OCI-LY7 (cell line): ENCODE measurements around the gene NRIP1. TPM values are rescaled to one million over a fixed set of nuclear protein-coding genes. Genes with fewer than 3 reads are reported as not detected.

ENCODE experiments used
- BruUV-seq: library from RNA; stranded (reverse); fragments of 400-500 nt; replicated peaks from 2 replicates; lab custom pipeline; 2021; lab: Mats Ljungman, UMichigan
- CTCF ChIA-PET: fragments of 300-600 bp; sonication (Branson Sonifier 250); formaldehyde crosslinking; loops from one replicate; lab custom pipeline; 2022; ENCODE audit warnings: antibody characterized with exemption; ENCODE audit not compliant: unreplicated experiment; lab: Charles Lee
- POLR2A ChIA-PET: fragments of 300-600 bp; sonication (Branson Sonifier 250); formaldehyde crosslinking; loops from one replicate; lab custom pipeline; 2022; ENCODE audit warnings: antibody characterized with exemption; lab: Charles Lee
- DNase-seq: peaks from one replicate; pipeline ENCODE4 v3.0.0-alpha.2; 2015; ENCODE audit warnings: low spot score
- H2AFZ ChIP-seq: fragments of 200-600 bp; sonication (generic), shearing (Covaris generic); 2 replicates; pipeline ENCODE4 v1.6.1; 2014; ENCODE audit warnings: mild to moderate bottlenecking, antibody characterized with exemption, low read length, moderate library complexity
- H3K27ac ChIP-seq: fragments of 200-600 bp; sonication (generic); 2 replicates; pipeline ENCODE4 v1.5.1; 2014; ENCODE audit warnings: mixed run types, low read depth, mild to moderate bottlenecking, moderate library complexity, low read length, inconsistent platforms; ENCODE audit not compliant: poor library complexity, severe bottlenecking
- H3K36me3 ChIP-seq: fragments of 200-600 bp; sonication (generic); 2 replicates; pipeline ENCODE4 v1.6.1; 2014; ENCODE audit warnings: mild to moderate bottlenecking, antibody characterized with exemption, low read length, moderate library complexity, mixed read lengths; ENCODE audit not compliant: insufficient read depth
- H3K4me1 ChIP-seq: fragments of 200-600 bp; sonication (generic); 2 replicates; pipeline ENCODE4 v1.5.1; 2014; ENCODE audit warnings: mild to moderate bottlenecking, low read length; ENCODE audit not compliant: insufficient read depth, poor library complexity, severe bottlenecking
- H3K4me2 ChIP-seq: fragments of 200-600 bp; sonication (generic); 2 replicates; pipeline ENCODE4 v1.6.1; 2014; ENCODE audit warnings: mild to moderate bottlenecking, low read length
- H3K4me3 ChIP-seq: fragments of 200-600 bp; sonication (generic); 2 replicates; pipeline ENCODE4 v1.5.1; 2014; ENCODE audit warnings: mild to moderate bottlenecking, low read depth, low read length; ENCODE audit not compliant: poor library complexity, severe bottlenecking
- H3K79me2 ChIP-seq: fragments of 200-600 bp; sonication (generic); 2 replicates; pipeline ENCODE4 v1.6.1; 2016; ENCODE audit warnings: low read depth, mild to moderate bottlenecking, low read length, moderate library complexity, mixed read lengths; ENCODE audit not compliant: insufficient read depth
- H3K9me2 ChIP-seq: fragments of 200-600 bp; sonication (generic); 2 replicates; pipeline ENCODE4 v1.6.1; 2016; ENCODE audit warnings: mild to moderate bottlenecking, low read length, mixed read lengths; ENCODE audit not compliant: insufficient read depth
- H3K9me3 ChIP-seq: fragments of 200-600 bp; sonication (generic); 2 replicates; pipeline ENCODE4 v1.6.1; 2014; ENCODE audit warnings: mild to moderate bottlenecking, mixed run types, low read length, mixed read lengths
- H4K20me1 ChIP-seq: fragments of 200-600 bp; sonication (generic); 2 replicates; pipeline ENCODE4 v1.6.1; 2014; ENCODE audit warnings: mild to moderate bottlenecking, antibody characterized with exemption, low read length, moderate library complexity, mixed read lengths; ENCODE audit not compliant: insufficient read depth
- EZH2phosphoT487 ChIP-seq: fragments of 200-600 bp; sonication (generic); IDR thresholded peaks from 2 replicates; pipeline ENCODE4 v1.6.1; 2018; ENCODE audit warnings: low read depth, borderline replicate concordance, mild to moderate bottlenecking, mixed run types, antibody characterized with exemption, low read length, moderate library complexity, mixed read lengths
- intact Hi-C: fragments of 100-400 bp; cut with micrococcal nuclease; formaldehyde crosslinking; loops from one replicate; pipeline ENCODE4 v1.10.0; 2022; ENCODE audit not compliant: unreplicated experiment
- total RNA-seq, 2 experiments: library from RNA; depleted of rRNA in 1 of 2; stranded (reverse); fragments of >200 nt in 1 of 2; shearing (Covaris generic) in 1 of 2; gene quantifications; 2 replicates each; pipeline ENCODE4 v1.2.3, GENCODE V29; 2014 to 2022
- TF ChIP-seq, protein P1 (sequence below): fragments of 200-600 bp; sonication (generic); conservative IDR thresholded peaks from 2 replicates; pipeline ENCODE4 v1.5.1; 2014; ENCODE audit warnings: mild to moderate bottlenecking, antibody characterized with exemption, low read length, moderate library complexity, mixed read lengths

NRIP1 gene
- total RNA-seq, 2 experiments from 2014 or later, result not detected

GRCh38 chr21:15022608-15023261 is 42.1 kb downstream of the NRIP1 start:
- Histone ChIP-seq H3K9me3 (no peaks in the 10 kb centered on the region), H2AFZ (no peak overlapping the region), H4K20me1 (no peaks in the 10 kb centered on the region), H3K4me1 (no peaks in the 10 kb centered on the region), H3K4me3 (no peak overlapping the region), H3K27ac (no peak overlapping the region), H3K79me2 (no peaks in the 10 kb centered on the region), H3K9me2 (no peaks in the 10 kb centered on the region), H3K36me3 (no peaks in the 10 kb centered on the region), H3K4me2 (no peak overlapping the region)
- CTCF ChIA-PET, result no interaction called here
- intact Hi-C loops, result no loop called here
- POLR2A ChIA-PET, result no interaction called here
- TF ChIP-seq EZH2phosphoT487, result no peak
- TF ChIP-seq, protein P1, sequence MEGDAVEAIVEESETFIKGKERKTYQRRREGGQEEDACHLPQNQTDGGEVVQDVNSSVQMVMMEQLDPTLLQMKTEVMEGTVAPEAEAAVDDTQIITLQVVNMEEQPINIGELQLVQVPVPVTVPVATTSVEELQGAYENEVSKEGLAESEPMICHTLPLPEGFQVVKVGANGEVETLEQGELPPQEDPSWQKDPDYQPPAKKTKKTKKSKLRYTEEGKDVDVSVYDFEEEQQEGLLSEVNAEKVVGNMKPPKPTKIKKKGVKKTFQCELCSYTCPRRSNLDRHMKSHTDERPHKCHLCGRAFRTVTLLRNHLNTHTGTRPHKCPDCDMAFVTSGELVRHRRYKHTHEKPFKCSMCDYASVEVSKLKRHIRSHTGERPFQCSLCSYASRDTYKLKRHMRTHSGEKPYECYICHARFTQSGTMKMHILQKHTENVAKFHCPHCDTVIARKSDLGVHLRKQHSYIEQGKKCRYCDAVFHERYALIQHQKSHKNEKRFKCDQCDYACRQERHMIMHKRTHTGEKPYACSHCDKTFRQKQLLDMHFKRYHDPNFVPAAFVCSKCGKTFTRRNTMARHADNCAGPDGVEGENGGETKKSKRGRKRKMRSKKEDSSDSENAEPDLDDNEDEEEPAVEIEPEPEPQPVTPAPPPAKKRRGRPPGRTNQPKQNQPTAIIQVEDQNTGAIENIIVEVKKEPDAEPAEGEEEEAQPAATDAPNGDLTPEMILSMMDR, result no peak
- BruUV-seq, result no TSS peak
- DNase-seq, result no peak

DNA sequence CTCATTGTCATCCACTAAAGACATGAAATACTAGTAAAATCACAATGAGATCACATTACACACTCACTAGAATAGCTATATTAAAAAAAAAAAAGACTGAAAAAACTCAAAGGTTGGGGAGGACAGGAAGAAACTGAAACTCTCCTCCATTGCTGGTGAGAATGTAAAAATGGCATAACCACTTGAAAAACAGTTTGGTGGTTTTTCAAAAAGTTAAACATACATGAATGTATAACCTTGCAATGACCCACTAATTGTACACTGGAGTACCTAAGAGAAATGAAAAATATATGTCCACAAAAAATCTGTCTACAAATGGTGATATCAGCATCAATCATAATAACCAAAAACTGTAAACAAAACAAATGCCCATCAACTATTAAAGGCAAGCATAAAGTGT is 44.0 kb downstream of the NRIP1 start:
- Histone ChIP-seq H4K20me1 (no peaks in the 10 kb centered on the region), H3K27ac (no peak overlapping the region), H3K4me3 (no peak overlapping the region), H3K9me3 (no peaks in the 10 kb centered on the region), H3K4me2 (no peak overlapping the region), H3K4me1 (no peaks in the 10 kb centered on the region), H2AFZ (no peak overlapping the region), H3K9me2 (no peaks in the 10 kb centered on the region), H3K36me3 (no peaks in the 10 kb centered on the region), H3K79me2 (no peaks in the 10 kb centered on the region)
- ChIA-PET POLR2A (interaction anchor here (0.7 to 1.4 kb wide), 2 partner anchors 11 to 291 kb away, joined by 3 to 5 read pairs; no protein-coding TSS in a partner anchor), CTCF (no interaction called here)
- no peak for TF ChIP-seq EZH2phosphoT487
- TF ChIP-seq, protein P1, result no peak
- DNase-seq, result no peak
- BruUV-seq, result no TSS peak
- intact Hi-C loops, result no loop called here

GRCh38 chr21:15018382-15018781 is 46.4 kb downstream of the NRIP1 start:
- Histone ChIP-seq H3K4me1 (no peaks in the 10 kb centered on the region), H2AFZ (no peak overlapping the region), H3K9me2 (no peaks in the 10 kb centered on the region), H3K79me2 (no peaks in the 10 kb centered on the region), H4K20me1 (no peaks in the 10 kb centered on the region), H3K9me3 (no peaks in the 10 kb centered on the region), H3K4me3 (no peak overlapping the region), H3K36me3 (no peaks in the 10 kb centered on the region), H3K27ac (no peak overlapping the region), H3K4me2 (no peak overlapping the region)
- TF ChIP-seq, protein P1, result no peak
- TF ChIP-seq EZH2phosphoT487, result no peak
- intact Hi-C loops, result no loop called here
- BruUV-seq, result no TSS peak
- CTCF ChIA-PET, result no interaction called here
- no peak for DNase-seq
- POLR2A ChIA-PET, result no interaction called here
